Suppressor macrophage treated with lipopolysaccharide for 1 hour (primary cell): Measurements from ENCODE around the gene GPR32.
"Not testable (repeated sequence)": the region's sequence is repeated elsewhere in the genome, so short reads cannot be mapped to it uniquely, and the experiment has no call there.

Source experiments
- DNase-seq, 3 donors: peaks; one replicate each; pipeline ENCODE4 v3.0.0-alpha.2; 2020 to 2022

The GPR32 gene

DNA sequence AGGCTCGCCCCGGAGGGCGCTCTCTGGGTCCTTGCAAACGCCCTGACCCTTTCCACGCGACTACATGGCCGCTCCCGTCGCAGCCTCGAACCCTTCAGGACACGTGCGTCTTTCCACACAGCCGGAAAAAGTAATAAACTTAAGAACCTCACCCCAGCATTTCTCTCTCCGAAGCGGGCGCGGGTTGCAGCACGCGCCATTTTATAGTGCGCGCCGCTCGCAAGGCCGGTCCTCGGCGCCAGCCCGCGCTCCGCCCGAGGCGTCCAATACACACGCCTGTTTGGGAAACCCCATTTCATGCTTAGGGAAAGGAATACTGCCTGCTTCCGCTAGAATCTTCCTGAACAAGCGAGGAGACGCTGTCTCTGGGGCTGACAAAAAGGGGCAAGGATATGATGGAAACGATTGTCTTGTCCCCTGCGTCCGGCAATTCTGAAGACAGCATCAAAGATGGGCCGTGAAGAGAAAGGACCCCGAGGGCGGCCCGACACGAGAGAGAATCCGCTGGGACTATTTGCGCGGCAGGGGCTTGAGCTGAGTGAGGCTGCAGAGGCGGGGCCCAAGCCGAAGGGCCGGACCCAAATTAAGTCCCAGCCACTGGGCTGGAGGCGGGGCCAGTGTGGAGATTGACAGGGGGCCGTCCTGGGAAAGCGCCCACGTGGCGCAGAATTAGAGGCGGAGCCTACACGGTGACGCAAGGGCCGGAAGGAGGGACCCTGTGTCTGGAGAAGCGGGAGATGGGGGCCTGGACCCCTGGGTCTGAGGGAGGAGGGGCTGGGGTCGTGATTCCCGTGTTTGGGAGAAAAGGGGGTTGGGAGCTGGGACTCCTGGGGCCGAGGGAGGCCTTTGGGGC is 34.4 kb downstream of the GPR32 start:
- DNase-seq = peak; percentile 99

DNA sequence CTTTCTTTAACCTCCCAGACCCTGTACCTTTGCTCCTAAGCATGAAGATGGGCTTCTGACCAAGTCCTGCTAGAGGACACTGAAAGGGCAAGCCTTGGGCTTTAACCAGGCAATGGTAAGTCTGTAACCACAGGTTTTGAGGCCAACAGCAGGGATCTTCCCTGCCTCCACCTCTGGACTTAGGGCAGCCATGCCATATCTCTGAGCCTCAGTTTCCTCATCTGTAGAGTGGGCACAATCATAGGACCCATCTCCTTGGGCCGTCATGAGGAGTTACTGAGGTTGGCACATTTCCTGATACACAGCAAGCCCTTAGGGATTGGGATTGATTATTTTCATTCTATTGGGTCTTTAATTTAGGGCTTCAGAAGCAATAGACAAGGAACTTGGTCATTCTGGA is 38.6 kb downstream of the GPR32 start:
- no peak for DNase-seq

DNA sequence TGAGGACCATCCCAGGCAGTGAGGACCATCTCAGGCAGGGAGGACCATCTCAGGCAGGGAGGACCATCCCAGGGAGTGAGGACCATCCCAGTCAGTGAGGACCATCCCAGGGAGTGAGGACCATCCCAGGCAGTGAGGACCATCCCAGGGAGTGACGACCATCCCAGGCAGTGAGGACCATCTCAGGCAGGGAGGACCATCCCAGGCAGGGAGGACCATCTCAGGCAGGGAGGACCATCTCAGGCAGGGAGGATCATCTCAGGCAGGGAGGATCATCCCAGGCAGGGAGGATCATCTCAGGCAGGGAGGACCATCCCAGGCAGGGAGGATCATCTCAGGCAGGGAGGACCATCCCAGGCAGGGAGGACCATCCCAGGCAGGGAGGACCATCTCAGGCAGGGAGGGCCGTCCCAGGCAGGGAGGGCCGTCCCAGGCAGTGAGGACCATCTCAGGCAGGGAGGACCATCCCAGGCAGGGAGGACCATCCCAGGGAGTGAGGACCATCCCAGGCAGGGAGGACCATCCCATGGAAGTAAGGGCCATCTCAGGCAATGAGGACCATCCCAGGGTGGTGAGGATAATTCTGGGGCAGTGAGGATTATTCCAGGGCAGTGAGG is 41.5 kb downstream of the GPR32 start:
- DNase-seq = not testable (repeated sequence)

DNA sequence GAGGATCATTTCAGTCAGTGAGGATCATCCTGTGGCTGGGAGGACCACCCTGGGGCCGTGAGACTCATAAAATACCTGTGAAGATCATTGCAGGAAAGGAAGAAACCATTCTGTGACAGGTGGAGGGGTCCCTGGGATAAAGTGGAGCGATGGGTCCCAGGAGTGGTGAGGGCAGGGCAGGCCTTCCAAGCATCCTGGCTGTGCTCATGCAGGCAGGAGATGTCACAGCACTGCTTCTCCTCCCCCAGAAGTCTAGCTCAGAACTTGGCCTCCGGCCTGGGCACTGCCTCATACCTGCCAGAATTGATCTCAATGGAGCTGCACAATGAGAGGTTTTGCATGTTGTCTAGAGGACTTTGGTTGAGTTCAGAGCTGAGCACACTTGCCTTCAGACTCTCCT is 42.2 kb downstream of the GPR32 start:
- no peak for DNase-seq

DNA sequence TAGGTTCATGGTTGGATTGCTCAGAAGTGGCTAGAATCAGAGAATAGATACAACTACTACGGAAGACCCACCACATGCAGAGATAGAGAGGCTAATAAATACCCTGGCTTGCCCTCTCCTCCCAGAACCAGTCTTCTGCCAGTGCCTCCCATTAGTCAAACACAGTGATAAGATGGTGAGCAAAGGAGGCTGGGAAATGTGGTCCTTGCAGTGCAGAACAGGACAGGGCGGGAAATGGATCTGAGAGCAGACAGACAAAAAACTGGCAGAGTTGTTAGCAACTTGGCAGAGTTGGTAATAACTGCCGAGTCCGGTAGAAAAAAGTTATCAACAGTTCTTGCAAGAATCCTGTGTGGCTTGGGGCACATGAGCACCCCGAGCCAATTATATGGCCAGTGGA is 44.6 kb downstream of the GPR32 start:
- DNase-seq = no peak

DNA sequence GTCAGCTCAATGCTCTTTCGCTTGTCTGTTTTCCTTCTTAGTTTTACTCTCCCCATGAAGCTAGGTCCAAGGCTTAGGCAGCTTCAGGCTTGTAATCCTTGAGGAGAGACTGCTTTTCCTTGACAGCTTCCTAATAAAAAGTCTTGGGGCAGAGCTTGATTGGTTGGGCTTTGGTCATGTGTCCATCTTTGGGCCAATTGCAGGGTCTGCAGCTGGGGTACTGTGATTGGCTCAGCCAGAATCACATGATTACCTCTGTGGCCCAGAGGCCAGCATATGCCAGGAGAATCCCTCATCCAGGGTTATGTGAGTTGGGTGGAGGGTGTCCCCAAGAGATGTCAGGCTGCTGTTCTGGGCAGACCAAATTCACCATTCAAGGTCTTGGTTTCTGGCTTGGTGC is 45.2 kb downstream of the GPR32 start:
- no peak for DNase-seq

DNA sequence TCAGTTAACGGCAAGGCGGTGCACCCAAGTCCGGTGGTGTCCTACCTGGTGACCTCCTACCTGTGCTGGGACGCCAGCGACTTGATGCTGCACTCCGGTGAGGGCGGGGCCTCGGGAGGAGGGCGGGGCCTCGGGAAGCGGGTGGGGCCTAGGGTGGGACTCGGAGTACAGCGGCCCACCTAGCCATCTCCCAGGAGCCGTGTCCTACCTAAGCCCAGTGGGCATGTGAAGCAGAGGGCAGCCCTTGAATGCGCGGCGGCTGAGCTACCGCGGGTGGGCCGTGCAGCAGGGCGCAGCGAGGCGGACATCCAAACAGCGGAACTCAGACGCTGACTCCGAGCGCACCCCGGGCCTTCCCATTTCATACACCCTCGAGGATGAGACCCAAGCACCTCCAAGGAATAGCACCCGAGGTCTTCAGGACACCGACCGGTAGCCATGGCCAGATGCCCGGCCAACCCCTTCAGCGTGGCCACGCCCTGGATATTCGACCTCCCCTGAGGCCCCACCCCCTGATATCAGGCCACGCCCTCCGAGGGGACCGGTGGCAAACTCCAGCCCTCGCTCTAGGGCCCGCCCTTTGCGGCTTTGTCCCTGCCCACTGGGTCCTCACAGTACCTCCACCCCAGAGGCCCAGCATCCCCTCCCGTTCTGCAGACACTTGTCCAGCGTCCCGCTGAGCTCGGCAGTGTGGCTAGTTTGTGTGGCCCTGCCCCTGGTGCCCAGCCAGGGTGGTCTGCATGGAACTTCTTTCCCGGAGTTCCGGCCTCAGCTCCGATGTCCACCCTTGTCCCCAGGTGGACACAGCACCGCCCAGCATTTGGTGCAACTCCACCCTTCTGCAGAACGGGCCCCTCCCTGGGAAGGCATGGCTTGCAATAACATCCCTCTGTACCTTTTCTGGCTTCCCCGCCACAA is 47.9 kb downstream of the GPR32 start:
- peak; percentile 59 to 75 (median 59) for DNase-seq

DNA sequence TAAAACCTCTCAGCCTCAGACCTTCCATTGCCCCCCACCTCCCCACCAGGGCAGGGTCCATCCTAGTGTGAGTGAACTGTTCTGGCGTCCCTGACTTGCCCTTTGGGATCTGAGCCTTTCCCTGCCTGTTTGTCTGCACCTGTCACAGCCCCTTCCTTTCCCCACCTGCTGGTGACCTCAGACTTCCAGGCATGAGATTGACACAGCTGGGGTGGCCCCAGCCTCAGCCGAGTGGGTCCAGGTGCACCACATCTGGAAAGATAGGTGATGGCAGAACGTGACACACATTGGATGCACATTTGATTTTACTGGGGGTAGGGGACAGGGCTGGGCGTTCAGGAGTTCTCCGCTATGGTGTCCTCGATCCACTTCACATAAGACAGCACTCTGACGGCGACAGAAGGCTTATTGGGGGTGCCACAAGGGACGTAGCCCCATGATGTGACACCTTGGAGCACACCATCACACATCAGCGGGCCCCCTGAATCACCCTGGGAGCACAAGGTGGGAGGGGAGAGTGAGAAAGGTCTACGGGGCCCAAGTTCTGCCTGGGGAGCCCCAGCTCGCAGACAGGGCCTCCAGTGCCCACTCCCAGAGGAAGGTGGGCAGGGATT is 48.7 kb downstream of the GPR32 start:
- DNase-seq = no peak

DNA sequence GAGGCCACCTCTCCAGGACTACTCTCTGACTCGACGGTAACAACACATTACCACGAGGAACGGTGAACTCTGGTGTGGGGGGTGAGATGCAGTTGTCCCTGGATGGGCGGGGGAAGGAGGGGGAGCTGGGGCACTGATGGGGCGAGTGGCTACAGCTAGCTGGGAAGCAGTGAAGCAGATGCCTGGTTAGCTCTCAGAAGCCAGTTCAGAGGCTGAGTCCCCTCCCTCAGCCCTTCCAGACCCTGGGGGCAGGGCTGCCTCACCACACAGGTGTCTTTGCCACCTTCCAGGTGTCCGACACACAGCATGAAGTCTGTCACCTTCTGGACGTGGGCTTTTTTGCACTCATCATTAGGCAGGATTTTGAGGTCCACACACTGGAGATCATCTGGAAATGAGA is 49.4 kb downstream of the GPR32 start:
- no peak for DNase-seq

DNA sequence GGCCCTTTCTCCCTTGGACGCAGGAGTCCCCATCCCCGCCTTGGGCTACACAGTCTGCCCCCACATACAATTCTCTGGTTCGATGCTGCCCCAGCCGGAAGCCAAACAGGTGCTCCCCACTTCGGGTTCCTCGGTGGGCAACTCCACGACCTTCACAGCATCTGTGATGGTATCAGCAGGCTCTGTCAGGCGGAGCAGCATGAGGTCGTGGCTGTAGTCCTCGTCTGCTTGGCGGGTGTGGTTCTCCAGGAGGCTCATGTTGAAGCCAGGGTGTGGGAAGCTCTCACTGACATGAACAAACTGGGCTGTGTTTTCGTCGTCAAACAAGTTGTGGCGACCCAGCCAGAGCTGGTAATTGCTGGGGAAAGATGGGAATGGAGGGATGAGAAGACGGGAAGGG is 49.8 kb downstream of the GPR32 start:
- no peak for DNase-seq

DNA sequence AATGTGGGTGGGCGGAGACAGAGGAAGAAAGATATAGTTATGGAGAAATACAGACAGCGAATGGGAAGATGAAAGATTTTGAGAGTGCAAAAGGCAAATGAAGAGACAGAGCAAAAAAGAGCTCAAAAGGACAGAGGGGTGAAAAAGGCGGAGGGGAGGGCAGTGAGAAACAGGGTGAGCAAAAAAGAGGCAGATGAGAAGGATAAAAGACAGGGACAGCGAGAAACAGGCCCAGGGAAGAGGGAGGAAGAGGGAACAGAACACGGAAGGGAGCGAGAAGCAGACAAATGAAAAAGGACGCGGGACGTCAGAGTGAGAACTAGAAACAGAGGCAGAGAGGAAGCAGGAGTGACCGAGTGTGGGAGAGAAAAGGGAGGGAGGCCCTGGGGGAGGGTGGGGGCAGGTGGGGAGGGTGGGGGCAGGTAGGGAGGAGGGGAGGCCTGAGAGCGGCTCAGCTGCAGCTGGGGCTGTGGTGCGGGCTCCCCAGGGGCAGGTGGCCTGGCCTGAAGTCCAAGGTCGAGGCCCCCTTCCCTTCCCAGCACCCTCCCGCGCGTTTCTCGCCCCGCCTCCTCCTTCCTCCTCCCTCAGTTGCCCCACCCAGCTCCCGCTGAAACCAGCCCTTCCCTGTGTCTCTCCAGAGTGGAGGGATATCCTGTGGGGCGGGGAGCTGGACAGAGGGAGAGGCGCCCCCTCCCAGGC is 50.4 kb downstream of the GPR32 start:
- DNase-seq = no peak

DNA sequence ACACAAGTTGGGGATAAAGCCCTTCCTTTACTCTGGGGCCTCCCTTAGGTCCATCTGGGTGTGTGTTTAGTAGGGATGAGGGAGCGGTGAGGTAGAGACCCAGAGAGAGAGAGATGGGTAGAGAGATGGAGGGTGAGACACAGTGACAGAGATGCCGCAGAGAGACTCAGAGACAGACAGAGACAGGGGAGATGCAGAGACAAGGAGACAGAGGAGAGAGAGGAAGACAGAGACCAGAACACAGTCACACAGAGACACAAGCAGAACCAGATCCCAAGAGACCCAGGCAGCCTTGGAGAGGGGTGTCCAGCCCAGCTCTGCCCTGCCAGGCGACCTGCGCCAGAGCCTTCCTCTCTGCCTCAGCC is 51.0 kb downstream of the GPR32 start:
- no peak for DNase-seq
